ENCODE measurements around the gene PTPN14. TPM values are rescaled to one million over a fixed set of nuclear protein-coding genes. Genes with fewer than 3 reads are reported as not detected.

The PTPN14 gene
- total and polyA plus RNA-seq, 3 donors from 2014 or later, result 14.8 to 59.2 (median 42.2) TPM

DNA sequence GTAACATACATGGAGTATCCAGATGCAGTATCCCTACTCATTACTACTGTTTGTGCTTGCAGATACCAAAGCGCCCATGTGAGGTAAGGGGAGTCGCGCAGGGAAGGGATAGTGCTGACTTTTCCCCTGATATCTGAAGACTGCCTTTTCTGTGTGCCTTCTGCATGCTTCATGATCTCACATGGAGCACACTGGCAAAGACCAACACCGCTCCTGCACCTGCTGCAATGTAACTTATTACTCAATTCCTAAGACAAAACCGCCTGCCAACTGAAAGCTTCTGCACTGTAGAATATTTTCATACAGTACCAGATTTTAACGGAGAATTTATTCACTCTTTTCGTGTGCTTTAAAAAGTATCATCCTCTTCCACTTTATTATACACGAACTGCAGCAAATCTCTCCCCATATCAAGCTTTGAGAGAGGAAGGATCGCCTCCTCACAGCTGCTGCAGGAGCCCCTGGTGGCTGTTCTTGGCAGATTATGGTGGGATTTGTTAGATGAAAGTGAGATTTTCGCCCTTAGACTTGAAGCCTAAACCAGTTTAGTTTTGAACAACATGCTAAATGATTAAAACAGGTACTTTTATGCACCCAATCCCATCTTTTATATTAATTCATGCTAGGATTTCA is 99.1 kb downstream of the PTPN14 start:
- no peaks in the 10 kb centered on the region for H3K4me1 ChIP-seq
- DNase-seq, result no peak

DNA sequence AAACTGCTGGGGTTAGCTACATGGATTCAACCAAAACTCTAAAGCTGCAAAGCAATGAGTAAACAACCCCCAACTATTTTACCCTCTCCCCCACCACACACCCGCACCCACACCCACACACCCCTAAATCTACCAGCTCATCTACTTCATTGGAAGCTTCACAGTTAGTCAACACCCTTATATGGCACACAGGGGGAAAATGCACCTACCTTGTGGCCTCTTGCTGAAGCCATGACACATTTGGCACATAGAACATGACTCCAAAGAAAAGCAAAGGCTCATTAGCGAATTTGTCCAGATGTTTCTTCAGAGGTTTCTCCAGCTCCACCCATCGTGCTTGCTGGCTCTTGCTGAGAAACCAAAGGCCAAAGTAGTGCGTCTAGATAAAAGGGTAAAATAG is 99.8 kb downstream of the PTPN14 start:
- WGBS, 2 donors, result 77 to 80% methylated on average over 4 of the region's 4 CpGs
- Histone ChIP-seq H3K4me3 (no peak overlapping the region), H3K27me3 (no peaks in the 10 kb centered on the region), H3K4me1 (no peaks in the 10 kb centered on the region), H3K27ac (no peak overlapping the region), H3K36me3 (ENCODE audit: low read depth, missing control alignments) (no peaks in the 10 kb centered on the region), H3K9me3 (no peaks in the 10 kb centered on the region)
- TF ChIP-seq, protein P1, sequence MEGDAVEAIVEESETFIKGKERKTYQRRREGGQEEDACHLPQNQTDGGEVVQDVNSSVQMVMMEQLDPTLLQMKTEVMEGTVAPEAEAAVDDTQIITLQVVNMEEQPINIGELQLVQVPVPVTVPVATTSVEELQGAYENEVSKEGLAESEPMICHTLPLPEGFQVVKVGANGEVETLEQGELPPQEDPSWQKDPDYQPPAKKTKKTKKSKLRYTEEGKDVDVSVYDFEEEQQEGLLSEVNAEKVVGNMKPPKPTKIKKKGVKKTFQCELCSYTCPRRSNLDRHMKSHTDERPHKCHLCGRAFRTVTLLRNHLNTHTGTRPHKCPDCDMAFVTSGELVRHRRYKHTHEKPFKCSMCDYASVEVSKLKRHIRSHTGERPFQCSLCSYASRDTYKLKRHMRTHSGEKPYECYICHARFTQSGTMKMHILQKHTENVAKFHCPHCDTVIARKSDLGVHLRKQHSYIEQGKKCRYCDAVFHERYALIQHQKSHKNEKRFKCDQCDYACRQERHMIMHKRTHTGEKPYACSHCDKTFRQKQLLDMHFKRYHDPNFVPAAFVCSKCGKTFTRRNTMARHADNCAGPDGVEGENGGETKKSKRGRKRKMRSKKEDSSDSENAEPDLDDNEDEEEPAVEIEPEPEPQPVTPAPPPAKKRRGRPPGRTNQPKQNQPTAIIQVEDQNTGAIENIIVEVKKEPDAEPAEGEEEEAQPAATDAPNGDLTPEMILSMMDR (IDR thresholded peaks at IDR 0.05), result no peak
- no peak for TF ChIP-seq POLR2A (IDR thresholded peaks at IDR 0.05)
- intact Hi-C loops (cut with DNase I; ENCODE audit: low total_unique reads), result no loop called here
- DNase-seq, result no peak

More for the DNA sequence above, 99.1 kb downstream of the PTPN14 start:
- WGBS, 2 donors, result 87% methylated on average over 10 of the region's 10 CpGs
- Histone ChIP-seq H3K4me3 (no peak overlapping the region), H3K9me3 (no peaks in the 10 kb centered on the region), H3K27ac (no peak overlapping the region), H3K36me3 (ENCODE audit: low read depth, missing control alignments) (no peaks in the 10 kb centered on the region), H3K27me3 (no peaks in the 10 kb centered on the region)
- intact Hi-C loops (cut with DNase I; ENCODE audit: low total_unique reads), result no loop called here
- TF ChIP-seq POLR2A (IDR thresholded peaks at IDR 0.05), result no peak
- TF ChIP-seq, protein P1 (IDR thresholded peaks at IDR 0.05), result no peak

DNA sequence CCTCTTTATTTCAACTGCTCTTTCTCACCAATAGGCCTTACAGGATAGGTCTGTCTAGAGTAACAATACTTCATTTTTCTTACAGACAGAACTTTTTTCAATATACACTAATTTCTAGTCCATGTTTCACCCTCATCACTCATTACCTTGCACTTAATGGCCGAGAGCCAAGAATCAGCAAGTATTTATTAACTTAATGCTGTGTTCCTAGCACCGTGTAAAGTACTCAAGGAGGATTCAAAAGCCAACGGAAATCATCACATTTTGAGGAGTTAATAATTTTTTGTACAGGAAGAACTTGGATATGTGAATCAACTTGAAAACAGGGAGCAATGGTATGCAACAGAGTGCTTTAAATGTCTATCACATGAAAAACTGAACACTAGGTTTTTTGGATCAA is 102.0 kb downstream of the PTPN14 start:
- DNase-seq, result no peak
- Histone ChIP-seq H3K9me3 (no peaks in the 10 kb centered on the region), H3K36me3 (ENCODE audit: low read depth, missing control alignments) (no peaks in the 10 kb centered on the region), H3K4me3 (no peak overlapping the region), H3K4me1 (no peaks in the 10 kb centered on the region), H3K27ac (no peak overlapping the region), H3K27me3 (no peaks in the 10 kb centered on the region)
- no peak for TF ChIP-seq POLR2A (IDR thresholded peaks at IDR 0.05)
- TF ChIP-seq, protein P1 (IDR thresholded peaks at IDR 0.05), result no peak
- intact Hi-C loops (cut with DNase I; ENCODE audit: low total_unique reads), result no loop called here
- 96 to 97% methylated on average over 3 of the region's 3 CpGs for WGBS, 2 donors

- Histone ChIP-seq H3K9me3 (no peaks in the 10 kb centered on the region), H3K27ac (no peak overlapping the region), H3K4me3 (no peak overlapping the region), H3K27me3 (no peaks in the 10 kb centered on the region), H3K36me3 (ENCODE audit: low read depth, missing control alignments) (no peaks in the 10 kb centered on the region), H3K4me1 (no peaks in the 10 kb centered on the region)
- intact Hi-C loops (cut with DNase I; ENCODE audit: low total_unique reads), result no loop called here
- WGBS, 2 donors, result 95 to 96% methylated on average over 2 of the region's 2 CpGs
- DNase-seq, result no peak
- TF ChIP-seq, protein P1 (IDR thresholded peaks at IDR 0.05), result no peak
- no peak for TF ChIP-seq POLR2A (IDR thresholded peaks at IDR 0.05)
Observed at GRCh38 chr1:214448536-214448935, 102.9 kb downstream of the PTPN14 start.

- 91 to 97% methylated on average over 2 of the region's 2 CpGs for WGBS, 2 donors
- no peak for DNase-seq
- no peaks in the 10 kb centered on the region for H3K27me3 ChIP-seq
- H3K9me3 ChIP-seq, result no peaks in the 10 kb centered on the region
- no peaks in the 10 kb centered on the region for H3K4me1 ChIP-seq
- H3K36me3 ChIP-seq (ENCODE audit: low read depth, missing control alignments), result no peaks in the 10 kb centered on the region
- intact Hi-C loops (cut with DNase I; ENCODE audit: low total_unique reads), result no loop called here
- no peak overlapping the region for H3K27ac ChIP-seq
- no peak overlapping the region for H3K4me3 ChIP-seq
- TF ChIP-seq, protein P1 (IDR thresholded peaks at IDR 0.05), result no peak
- no peak for TF ChIP-seq POLR2A (IDR thresholded peaks at IDR 0.05)
Observed at GRCh38 chr1:214447557-214447871, 103.9 kb downstream of the PTPN14 start.
